Measurements from ENCODE around the gene DNMT1.

The DNMT1 gene

DNA sequence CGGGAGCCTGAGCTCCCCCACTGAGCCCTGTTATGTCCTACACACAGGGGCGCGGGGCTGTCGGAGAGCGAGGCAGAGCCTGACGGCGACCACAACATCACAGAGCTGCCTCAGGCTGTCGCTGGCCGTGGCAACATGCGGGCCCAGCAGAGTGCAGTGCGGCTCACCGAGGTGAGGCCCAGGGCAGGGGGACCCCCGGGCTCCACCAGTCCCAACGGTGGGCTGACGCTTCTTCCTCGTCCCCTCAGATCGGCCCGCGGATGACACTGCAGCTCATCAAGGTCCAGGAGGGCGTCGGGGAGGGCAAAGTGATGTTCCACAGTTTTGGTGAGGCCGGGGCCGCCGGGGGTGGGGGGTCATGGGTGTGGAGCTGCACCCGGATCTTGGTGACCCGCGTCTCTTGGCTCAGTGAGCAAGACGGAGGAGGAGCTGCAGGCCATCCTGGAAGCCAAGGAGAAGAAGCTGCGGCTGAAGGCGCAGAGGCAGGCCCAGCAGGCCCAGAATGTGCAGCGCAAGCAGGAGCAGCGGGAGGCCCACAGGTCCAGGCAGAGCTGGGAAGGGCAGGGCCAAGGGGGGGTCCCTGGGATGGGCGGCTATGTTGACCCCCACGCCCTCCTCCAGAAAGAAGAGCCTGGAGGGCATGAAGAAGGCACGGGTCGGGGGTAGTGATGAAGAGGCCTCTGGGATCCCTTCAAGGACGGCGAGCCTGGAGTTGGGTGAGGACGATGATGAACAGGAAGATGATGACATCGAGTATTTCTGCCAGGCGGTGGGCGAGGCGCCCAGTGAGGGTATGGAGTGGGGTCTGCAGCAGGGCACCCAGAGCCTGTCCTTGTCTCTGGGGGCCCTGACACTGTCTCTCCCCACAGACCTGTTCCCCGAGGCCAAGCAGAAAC lies 84.4 kb downstream of the DNMT1 start:
- TF ChIP-seq, protein P1, sequence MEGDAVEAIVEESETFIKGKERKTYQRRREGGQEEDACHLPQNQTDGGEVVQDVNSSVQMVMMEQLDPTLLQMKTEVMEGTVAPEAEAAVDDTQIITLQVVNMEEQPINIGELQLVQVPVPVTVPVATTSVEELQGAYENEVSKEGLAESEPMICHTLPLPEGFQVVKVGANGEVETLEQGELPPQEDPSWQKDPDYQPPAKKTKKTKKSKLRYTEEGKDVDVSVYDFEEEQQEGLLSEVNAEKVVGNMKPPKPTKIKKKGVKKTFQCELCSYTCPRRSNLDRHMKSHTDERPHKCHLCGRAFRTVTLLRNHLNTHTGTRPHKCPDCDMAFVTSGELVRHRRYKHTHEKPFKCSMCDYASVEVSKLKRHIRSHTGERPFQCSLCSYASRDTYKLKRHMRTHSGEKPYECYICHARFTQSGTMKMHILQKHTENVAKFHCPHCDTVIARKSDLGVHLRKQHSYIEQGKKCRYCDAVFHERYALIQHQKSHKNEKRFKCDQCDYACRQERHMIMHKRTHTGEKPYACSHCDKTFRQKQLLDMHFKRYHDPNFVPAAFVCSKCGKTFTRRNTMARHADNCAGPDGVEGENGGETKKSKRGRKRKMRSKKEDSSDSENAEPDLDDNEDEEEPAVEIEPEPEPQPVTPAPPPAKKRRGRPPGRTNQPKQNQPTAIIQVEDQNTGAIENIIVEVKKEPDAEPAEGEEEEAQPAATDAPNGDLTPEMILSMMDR (IDR thresholded peaks at IDR 0.05; ENCODE audit: low read depth, low read length), result no peak
- in situ Hi-C loops (cut with HindIII; ENCODE audit: low sequenced_read_pairs), result no loop called here
- H3K4me3 ChIP-seq (ENCODE audit: low read depth, low read length), result no peak overlapping the region
- DNase-seq (ENCODE audit: low read depth, low spot score), result no peak

DNA sequence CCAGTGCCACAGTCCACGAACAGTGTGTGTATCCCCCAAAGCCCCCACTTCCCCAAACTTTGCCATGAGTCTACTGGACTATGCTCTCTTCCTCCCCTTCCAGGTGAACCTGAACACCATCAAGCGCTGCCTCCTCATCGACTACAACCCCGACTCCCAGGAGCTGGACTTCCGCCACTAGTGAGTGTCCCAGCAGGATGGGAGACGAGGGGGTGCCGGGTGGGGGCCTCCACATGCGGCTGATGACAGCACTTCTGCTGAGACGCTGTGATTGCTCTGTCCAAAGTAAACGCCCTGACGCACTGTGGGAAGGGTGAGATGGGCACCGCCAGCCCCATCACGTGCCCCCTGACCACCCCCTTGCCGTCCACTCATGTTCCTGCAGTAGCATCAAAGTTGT lies 85.2 kb downstream of the DNMT1 start:
- no peak overlapping the region for H3K4me3 ChIP-seq (ENCODE audit: low read depth, low read length)
- no peak for DNase-seq (ENCODE audit: low read depth, low spot score)
- in situ Hi-C loops (cut with HindIII; ENCODE audit: low sequenced_read_pairs), result no loop called here
- TF ChIP-seq, protein P1 (IDR thresholded peaks at IDR 0.05; ENCODE audit: low read depth, low read length), result no peak

DNA sequence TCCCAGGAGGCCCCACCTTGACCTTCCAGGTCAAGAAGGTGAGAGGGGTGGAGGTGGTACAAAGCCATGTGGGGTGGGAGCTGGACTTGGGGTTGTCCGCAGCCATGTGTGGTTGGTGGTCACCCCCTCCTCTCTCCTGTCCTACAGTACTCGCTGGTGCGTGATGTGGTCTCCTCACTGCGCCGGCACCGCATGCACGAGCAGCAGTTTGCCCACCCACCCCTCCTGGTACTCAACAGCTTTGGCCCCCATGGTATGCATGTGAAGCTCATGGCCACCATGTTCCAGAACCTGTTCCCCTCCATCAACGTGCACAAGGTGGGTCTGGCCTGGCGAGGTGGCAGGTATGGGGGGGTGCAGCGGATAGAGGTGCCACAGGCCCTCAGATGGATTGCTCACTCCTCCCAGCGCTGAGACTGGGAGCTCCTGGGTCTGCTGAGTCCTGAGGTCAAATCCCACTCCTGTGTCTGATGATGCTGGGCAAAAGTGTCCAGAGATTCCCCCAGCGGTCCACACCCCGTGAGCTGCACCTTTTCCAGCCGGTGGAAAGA lies 86.9 kb downstream of the DNMT1 start:
- TF ChIP-seq, protein P1 (IDR thresholded peaks at IDR 0.05; ENCODE audit: low read depth, low read length), result no peak
- no peak for DNase-seq (ENCODE audit: low read depth, low spot score)
- in situ Hi-C loops (cut with HindIII; ENCODE audit: low sequenced_read_pairs), result no loop called here
- H3K4me3 ChIP-seq (ENCODE audit: low read depth, low read length), result no peak overlapping the region

DNA sequence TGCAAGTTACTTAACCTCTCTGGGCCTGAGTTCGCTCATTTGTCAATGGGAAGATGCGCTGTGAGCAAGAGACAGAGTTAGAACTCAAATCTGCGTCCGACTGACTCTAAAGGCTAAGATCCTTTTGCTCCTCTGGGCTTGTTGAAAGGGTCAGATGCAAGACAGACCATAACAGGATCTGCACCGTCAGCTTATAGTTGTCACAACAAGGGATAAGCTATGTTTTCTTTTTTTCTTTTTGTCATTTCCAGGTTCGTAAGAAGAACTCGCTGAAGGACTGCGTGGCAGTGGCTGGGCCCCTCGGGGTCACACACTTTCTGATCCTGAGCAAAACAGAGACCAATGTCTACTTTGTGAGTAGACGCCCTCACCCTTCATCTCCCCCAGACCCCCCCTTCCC lies 87.5 kb downstream of the DNMT1 start:
- in situ Hi-C loops (cut with HindIII; ENCODE audit: low sequenced_read_pairs), result no loop called here
- DNase-seq (ENCODE audit: low read depth, low spot score), result no peak
- peak overlapping the region; percentile 91 for H3K4me3 ChIP-seq (ENCODE audit: low read depth, low read length)
- TF ChIP-seq, protein P1 (IDR thresholded peaks at IDR 0.05; ENCODE audit: low read depth, low read length), result no peak

DNA sequence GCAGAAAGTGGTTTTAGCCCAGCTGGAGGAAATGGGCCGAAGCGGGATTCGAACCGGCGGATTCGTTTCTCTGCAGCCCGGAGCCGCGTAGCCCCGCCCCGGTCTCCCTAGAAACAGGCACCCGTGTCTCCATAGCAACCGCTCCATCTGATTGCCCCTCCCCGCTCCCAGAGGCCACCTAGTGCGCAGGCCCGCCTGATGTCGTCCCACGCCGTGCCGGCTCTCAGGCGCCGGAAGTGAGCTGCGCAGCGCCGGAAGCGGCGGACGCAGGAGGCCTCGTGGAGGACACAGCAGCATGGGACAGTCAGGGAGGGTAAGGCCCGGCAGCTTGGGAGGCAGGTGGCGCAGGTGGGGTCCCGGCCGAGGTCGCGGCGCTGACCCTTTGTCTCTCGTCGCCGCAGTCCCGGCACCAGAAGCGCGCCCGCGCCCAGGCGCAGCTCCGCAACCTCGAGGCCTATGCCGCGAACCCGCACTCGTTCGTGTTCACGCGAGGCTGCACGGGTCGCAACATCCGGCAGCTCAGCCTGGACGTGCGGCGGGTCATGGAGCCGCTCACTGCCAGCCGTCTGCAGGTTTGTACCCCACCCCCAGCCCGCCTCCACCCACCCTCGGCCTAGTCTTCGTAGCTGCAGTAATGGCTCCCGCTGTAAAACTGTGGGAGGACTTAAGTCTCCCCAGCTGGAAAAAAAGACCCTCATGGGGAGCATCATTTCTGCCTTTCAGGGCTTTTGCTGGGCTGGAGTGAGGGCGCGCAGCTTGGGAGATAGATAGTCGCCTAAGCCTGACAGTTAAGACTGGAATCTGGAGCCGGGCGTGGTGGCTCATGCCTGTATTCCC lies 88.4 kb downstream of the DNMT1 start, which contains the start of gene PPAN:
Gene PPAN (plus strand): TSS at position 263 of the 837 bp plus-strand sequence. CDS start 33 bp downstream, at position 296.
- in situ Hi-C loops (cut with HindIII; ENCODE audit: low sequenced_read_pairs), result no loop called here
- peak; percentile 97 for DNase-seq (ENCODE audit: low read depth, low spot score)
- TF ChIP-seq, protein P1 (IDR thresholded peaks at IDR 0.05; ENCODE audit: low read depth, low read length), result no peak
- peak within 1 kb of the TSS; percentile 91 for H3K4me3 ChIP-seq (ENCODE audit: low read depth, low read length)

DNA sequence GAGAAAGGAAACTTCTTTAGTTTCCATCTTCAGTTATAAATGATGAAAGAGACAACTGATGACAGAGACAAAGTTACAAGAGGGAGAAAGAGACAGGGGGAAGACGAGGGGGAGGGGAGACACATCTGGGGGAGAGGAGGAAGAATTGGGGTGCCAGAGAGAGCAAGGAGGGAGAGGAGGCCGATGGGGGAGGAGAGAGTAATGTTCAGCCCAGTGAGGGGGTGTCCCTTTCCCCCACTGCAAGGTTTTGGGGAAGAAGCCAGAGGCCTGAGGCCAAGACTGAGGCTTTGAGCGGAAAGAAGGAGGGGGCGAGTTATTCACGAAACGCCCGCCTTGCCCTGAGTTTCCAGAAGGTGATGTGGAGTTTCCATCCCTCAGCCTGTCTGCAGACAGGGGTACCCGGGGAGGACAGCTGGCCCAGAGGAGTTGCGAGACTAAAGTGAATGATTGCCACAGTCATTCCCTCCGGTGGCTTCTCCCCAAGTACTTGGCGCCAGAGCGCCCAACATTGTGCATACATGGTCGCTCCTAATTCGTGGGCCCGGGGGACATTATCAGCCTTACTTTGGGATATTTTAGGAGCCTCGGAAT lies 89.1 kb downstream of the DNMT1 start:
- in situ Hi-C loops (cut with HindIII; ENCODE audit: low sequenced_read_pairs), result no loop called here
- H3K4me3 ChIP-seq (ENCODE audit: low read depth, low read length), result peak overlapping the region; percentile 16
- TF ChIP-seq, protein P1 (IDR thresholded peaks at IDR 0.05; ENCODE audit: low read depth, low read length), result no peak
- DNase-seq (ENCODE audit: low read depth, low spot score), result no peak

Data from astrocyte of the spinal cord (primary cell).